A673 (cell line): ENCODE data around the gene CNTN5.

Experiments used
- EZH2 ChIP-seq: fragments of 200-600 bp; sonication (generic); IDR thresholded peaks from 2 replicates; pipeline ENCODE4 v1.6.1; 2017; ENCODE audit warnings: borderline replicate concordance, low read depth, mild to moderate bottlenecking, mixed read lengths, antibody characterized with exemption, low read length; ENCODE audit not compliant: poor library complexity, severe bottlenecking
- TF ChIP-seq, protein P1 (sequence below): fragments of 300-800, 200-600 bp; sonication (generic); conservative IDR thresholded peaks from 2 replicates; pipeline ENCODE4 v1.5.1; 2017; ENCODE audit warnings: low read depth, mild to moderate bottlenecking, antibody characterized with exemption, low read length, moderate library complexity, mixed read lengths

- TF ChIP-seq EZH2, result no peak
- TF ChIP-seq, protein P1, sequence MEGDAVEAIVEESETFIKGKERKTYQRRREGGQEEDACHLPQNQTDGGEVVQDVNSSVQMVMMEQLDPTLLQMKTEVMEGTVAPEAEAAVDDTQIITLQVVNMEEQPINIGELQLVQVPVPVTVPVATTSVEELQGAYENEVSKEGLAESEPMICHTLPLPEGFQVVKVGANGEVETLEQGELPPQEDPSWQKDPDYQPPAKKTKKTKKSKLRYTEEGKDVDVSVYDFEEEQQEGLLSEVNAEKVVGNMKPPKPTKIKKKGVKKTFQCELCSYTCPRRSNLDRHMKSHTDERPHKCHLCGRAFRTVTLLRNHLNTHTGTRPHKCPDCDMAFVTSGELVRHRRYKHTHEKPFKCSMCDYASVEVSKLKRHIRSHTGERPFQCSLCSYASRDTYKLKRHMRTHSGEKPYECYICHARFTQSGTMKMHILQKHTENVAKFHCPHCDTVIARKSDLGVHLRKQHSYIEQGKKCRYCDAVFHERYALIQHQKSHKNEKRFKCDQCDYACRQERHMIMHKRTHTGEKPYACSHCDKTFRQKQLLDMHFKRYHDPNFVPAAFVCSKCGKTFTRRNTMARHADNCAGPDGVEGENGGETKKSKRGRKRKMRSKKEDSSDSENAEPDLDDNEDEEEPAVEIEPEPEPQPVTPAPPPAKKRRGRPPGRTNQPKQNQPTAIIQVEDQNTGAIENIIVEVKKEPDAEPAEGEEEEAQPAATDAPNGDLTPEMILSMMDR, result no peak
Measured at GRCh38 chr11:100269516-100269915, 1248.8 kb downstream of the CNTN5 start.
